Adipocyte (in vitro differentiated cells): ENCODE data around the gene RBP4.

ENCODE experiments used
- DNase-seq: peaks from one replicate; pipeline ENCODE4 v3.0.0-alpha.2; 2015; ENCODE audit warnings: low read depth
- H3K27me3 ChIP-seq: replicated peaks from 2 replicates; pipeline ENCODE4 v1.7.0; 2013; ENCODE audit warnings: mild to moderate bottlenecking, low read length, moderate library complexity; ENCODE audit not compliant: control insufficient read depth, insufficient read depth
- H3K36me3 ChIP-seq: 2 replicates; pipeline ENCODE4 v1.7.0; 2013; ENCODE audit warnings: low read length, mild to moderate bottlenecking, moderate library complexity; ENCODE audit not compliant: control insufficient read depth, insufficient read depth, severe bottlenecking
- H3K4me1 ChIP-seq: 2 replicates; pipeline ENCODE4 v1.7.0; 2013; ENCODE audit warnings: mild to moderate bottlenecking, low read length, moderate library complexity; ENCODE audit not compliant: control insufficient read depth, insufficient read depth
- H3K4me3 ChIP-seq: 2 replicates; pipeline ENCODE4 v1.7.0; 2013; ENCODE audit warnings: mild to moderate bottlenecking, low read length, moderate library complexity
- H3K9ac ChIP-seq: 2 replicates; pipeline ENCODE4 v1.7.0; 2013; ENCODE audit warnings: mild to moderate bottlenecking, low read length, moderate library complexity
- H3K9me3 ChIP-seq: 2 replicates; pipeline ENCODE4 v1.7.0; 2013; ENCODE audit warnings: mild to moderate bottlenecking, low read length, moderate library complexity; ENCODE audit not compliant: control insufficient read depth

RBP4 gene

DNA sequence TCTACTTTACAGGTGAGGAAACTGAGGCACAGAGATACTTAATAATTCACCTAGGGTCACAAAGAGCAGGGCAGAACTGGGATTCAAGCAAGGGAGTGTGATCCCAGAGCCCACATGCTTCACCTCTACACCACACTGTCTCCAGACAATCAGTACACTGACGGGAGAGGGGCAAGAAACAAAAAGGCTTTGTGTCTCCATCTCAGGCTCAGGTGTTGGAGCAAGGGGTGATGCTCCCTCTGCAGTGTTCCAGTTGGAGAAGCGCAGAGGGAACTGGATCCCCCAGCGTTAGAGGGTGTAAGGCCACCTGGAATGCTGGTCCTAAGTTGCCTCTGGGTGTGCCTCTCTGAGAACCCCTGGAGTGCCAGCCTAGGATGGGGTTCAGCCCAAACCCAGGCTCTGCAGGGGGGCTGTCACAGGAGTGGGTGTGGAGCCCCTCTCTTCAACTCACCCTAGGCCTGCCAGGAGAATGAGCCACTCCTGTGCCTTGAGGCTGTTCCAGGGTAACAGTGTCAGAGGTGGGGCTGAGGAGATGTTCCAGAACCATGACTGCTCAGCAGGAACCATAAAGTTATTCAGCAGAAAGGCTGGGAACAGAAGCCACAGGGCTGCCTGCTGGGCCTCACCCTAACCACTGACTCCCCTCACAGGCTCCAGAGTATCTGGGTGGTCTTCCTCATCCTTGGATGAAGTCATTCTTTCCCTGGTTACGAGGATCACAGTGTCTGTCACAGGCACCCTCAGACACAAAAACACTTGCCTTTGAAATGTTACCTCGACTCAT is 5.5 kb downstream of the RBP4 start:
- H3K27me3 ChIP-seq, result no peaks in the 10 kb centered on the region
- H3K9me3 ChIP-seq, result no peaks in the 10 kb centered on the region
- no peak overlapping the region for H3K9ac ChIP-seq
- DNase-seq, result no peak
- H3K36me3 ChIP-seq, result peaks cover 34% of the 10 kb centered on the region
- peaks cover 19% of the 10 kb centered on the region for H3K4me1 ChIP-seq
- no peak overlapping the region for H3K4me3 ChIP-seq

DNA sequence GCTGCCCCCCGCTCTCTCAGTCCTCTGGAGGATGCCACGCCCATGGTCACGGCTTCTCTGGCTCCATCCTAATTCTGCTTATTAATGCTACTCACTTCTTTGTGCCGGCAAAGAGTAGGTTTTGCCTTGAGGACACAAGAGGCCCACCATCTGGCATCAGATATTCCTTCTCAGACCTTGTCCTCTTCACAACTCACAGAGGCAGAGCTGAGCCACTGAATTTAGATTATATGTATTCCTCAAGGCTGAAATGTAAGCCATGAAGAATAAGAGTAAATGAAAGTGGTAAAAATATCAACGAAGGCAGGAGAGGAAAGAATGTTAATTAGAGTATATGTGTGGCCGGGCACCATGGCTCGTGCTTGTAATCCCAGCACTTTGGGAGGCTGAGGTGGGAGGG is 6.5 kb downstream of the RBP4 start:
- Histone ChIP-seq H3K4me1 (peaks cover 15% of the 10 kb centered on the region), H3K36me3 (peaks cover 34% of the 10 kb centered on the region), H3K9ac (no peak overlapping the region), H3K27me3 (no peaks in the 10 kb centered on the region), H3K9me3 (no peaks in the 10 kb centered on the region), H3K4me3 (no peak overlapping the region)
- no peak for DNase-seq

DNA sequence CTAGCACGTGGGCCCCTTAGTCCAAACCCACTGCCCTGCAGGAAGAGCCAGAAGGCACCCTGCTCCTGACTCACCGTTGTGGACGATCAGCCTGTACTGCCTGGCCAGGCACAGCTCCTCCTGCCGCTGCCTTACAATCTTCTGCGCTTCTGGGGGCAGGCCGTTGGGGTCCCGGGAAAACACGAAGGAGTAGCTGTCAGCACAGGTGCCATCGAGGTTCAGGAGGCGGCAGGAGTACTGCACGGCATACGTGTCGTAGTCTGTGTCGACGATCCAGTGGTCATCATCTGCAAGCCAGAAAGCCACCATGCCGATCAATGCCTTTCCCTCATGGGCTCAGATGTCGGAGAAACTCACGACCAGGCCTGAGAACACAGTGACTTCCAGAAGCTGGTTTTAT is 7.3 kb downstream of the RBP4 start:
- no peak for DNase-seq
- Histone ChIP-seq H3K9me3 (no peaks in the 10 kb centered on the region), H3K4me1 (peaks cover 15% of the 10 kb centered on the region), H3K4me3 (no peak overlapping the region), H3K27me3 (no peaks in the 10 kb centered on the region), H3K9ac (no peak overlapping the region), H3K36me3 (peaks cover 34% of the 10 kb centered on the region)

DNA sequence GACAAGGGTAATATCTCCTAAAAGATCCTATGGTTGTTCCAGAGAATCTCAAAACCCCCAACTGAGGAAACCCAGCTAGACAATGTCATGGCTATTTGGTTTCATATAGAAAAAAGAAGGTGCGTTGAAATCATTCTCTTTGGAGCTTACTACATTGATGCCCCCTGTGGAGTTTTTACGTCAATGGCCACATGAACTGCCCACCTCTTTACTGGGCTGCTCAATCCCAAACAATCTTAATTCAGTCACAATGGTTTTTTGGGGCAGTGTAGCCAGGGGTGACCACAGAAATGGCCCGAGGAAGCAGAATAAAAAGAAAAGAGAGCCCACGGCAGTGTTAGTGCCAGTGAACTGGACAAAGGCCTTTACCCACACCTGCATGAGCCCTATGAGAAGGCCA is 7.8 kb downstream of the RBP4 start:
- peaks cover 10% of the 10 kb centered on the region for H3K4me1 ChIP-seq
- H3K27me3 ChIP-seq, result no peaks in the 10 kb centered on the region
- no peak overlapping the region for H3K9ac ChIP-seq
- DNase-seq, result no peak
- no peak overlapping the region for H3K4me3 ChIP-seq
- peaks cover 34% of the 10 kb centered on the region for H3K36me3 ChIP-seq
- no peaks in the 10 kb centered on the region for H3K9me3 ChIP-seq

DNA sequence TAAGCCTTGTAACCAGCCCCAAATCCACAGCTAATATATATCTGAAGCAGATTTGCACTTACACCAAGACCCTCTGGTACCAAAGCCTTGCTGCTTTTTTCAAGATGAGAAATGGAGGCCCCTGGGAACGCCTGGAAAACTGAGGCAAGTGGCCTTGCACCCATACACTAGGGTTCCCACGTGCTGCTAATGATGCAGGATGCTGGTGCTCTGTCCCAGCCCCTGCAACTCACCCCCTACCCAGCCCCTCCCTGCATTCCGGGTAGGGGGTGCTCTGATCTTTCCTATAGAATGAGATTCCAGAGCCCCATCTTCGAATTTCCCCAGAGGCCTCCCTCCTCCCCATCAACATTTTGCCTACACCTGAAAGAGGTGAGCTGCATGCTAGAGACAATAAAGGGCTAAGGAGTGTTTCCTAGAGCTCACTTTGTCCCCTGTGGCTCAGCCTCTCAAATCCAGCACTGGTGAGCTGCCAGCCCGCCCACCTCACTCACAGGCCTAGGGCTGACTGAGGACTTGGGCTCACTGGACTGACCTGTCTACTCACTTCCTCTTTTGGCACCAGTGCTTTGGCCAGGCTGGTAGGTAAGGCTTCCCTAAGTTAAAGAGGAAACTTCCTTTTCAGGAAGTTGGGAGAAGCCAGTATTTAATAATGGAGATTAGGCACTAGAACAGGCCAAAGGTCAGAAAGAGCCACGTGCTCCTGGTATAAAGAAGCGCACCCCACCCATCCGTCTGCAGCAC is 9.8 kb downstream of the RBP4 start:
- H3K4me3 ChIP-seq, result no peak overlapping the region
- no peaks in the 10 kb centered on the region for H3K27me3 ChIP-seq
- H3K9ac ChIP-seq, result no peak overlapping the region
- H3K36me3 ChIP-seq, result peaks cover 26% of the 10 kb centered on the region
- H3K4me1 ChIP-seq, result peaks cover 10% of the 10 kb centered on the region
- DNase-seq, result no peak
- no peaks in the 10 kb centered on the region for H3K9me3 ChIP-seq

DNA sequence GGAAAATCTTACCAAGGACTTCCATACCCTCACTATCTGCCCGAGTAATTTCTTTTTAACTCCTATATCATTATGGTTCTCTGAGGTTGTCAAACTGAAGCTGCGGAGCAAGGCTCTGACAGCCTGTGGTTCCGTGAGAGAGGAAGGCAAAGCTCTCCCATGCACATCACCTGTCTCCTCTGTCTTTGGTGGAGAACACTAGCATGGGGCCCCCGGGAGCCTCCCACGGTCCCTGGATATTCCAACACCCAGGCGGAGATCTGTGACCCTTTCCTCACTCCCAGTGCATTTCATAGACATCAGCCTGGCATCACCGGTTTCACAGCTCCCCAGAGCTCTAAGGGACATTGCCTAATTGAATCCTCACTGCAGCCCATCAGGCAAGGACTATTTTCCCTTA is 10.4 kb downstream of the RBP4 start:
- peaks cover 10% of the 10 kb centered on the region for H3K4me1 ChIP-seq
- DNase-seq, result no peak
- no peaks in the 10 kb centered on the region for H3K9me3 ChIP-seq
- no peaks in the 10 kb centered on the region for H3K27me3 ChIP-seq
- H3K36me3 ChIP-seq, result peaks cover 22% of the 10 kb centered on the region
- H3K9ac ChIP-seq, result no peak overlapping the region
- H3K4me3 ChIP-seq, result no peak overlapping the region

DNA sequence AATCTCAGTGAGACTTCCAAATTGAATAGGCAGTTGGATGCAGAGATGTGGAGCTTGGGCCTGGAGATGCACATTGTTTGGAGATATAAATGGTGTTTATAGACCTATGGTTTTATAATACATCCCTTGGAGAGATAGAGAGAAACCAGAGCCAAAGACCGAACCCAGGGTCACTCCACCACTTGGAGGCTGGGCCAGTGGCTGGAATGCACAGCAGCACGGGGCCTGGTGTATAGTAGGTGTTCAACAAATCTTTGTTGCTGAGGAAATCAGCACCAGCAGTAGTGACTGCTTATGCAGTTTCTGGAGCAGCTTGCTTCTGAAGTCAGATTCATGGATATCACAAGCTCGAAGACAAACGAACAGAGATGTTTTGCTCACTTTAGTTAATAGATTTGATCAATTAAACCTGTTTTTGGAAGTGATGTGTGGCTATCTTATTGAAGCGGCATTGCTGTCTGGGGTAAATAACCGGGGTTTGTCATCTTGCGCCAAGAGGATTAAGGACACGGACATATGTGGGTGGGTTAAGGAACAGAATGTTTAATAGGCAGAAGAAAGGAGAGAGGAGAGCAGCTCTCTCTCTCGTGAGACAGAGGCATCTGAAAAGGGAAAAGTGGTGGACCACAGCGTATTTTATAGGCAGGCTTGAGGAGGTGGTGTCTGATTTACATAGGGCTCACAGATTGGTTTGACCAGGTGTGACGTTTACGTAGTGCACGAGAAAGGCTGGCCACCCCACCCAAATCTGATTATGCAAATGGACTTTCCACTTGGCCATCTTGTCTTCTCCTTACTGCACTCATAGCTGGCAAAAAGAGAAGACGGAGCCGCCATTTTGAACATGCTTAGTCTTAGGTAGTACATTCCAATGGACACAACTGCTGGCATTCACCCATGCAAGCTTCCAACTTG is 11.1 kb downstream of the RBP4 start:
- Histone ChIP-seq H3K9me3 (no peaks in the 10 kb centered on the region), H3K27me3 (peaks cover 3% of the 10 kb centered on the region), H3K9ac (no peak overlapping the region), H3K4me1 (peaks cover 10% of the 10 kb centered on the region), H3K36me3 (peaks cover 16% of the 10 kb centered on the region), H3K4me3 (no peak overlapping the region)
- DNase-seq, result no peak

DNA sequence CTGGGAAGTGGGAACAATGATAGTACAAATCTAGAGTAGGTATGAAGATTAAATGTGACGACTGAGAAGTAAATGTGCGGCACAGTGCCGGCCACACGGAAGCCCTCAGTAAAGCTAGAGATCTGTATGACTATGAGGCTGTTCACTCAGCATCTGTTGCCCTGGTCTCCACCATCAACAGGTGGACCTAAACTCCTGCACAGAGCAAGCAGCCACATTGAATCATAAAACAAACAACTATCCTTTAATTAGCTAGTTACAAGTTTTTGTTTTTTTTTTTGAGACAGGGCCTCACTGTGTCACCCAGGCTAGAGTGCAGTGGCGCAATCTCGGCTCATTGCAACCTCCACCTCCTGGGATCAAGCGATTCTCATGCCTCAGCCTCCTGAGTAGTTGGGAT is 16.6 kb downstream of the RBP4 start:
- no peak for DNase-seq
- Histone ChIP-seq H3K9me3 (peaks cover 12% of the 10 kb centered on the region), H3K4me3 (no peak overlapping the region), H3K4me1 (no peaks in the 10 kb centered on the region), H3K9ac (no peak overlapping the region), H3K27me3 (peaks cover 26% of the 10 kb centered on the region), H3K36me3 (no peaks in the 10 kb centered on the region)

DNA sequence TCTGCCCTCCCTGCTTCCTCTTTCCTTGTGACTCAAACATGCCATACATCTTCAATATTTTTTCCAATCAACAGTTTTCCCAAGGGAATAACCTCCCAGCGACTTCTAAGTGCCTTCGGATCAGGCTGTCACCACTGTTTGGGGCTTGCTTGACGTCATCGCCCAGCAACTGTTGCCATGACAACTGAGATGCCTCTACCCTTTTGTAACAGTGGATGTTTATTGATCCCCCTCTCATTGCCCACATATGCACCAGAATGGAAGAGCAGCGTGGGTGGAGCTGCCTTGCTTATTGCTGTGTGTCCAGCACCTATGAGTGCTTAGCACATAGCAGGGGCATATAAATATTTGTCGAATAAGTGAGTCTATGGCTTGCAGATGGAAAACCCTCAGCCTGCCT is 20.2 kb downstream of the RBP4 start:
- peaks cover 16% of the 10 kb centered on the region for H3K9me3 ChIP-seq
- H3K27me3 ChIP-seq, result peaks cover 43% of the 10 kb centered on the region
- no peak overlapping the region for H3K4me3 ChIP-seq
- DNase-seq, result no peak
- H3K36me3 ChIP-seq, result no peaks in the 10 kb centered on the region
- no peak overlapping the region for H3K9ac ChIP-seq
- H3K4me1 ChIP-seq, result no peaks in the 10 kb centered on the region

DNA sequence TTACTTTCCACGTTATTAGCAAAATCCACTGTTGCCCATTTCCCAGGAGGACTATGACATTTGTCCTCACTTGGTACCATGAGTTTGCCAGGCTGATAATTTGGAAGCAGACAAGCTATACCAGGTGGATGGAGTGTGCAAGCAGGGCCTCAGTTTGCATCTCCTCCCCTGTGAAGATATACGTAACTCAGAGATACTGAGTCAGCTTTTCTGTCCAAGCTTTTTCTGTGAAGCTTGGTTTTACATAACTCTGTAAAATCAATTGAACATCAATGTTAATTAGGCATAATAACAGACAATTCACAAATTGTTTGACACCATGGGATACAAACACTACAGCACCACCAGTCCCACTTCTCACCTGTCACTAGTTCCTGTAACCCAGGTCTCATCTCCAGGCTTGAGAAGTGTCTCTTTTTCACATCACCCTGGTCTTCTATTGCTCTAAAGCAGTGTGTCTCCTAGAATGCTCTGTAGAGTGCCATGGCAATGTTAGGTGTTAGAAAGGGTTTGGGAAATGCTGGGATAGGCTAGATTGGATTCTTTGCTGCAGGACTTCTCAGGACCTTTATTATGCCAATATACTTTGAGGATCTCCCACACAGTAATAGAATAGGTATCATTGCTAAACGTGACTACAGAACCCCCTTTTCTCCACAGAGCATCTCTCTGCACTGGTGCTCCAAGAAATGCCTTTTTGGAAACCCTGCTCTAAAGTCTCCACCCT is 20.9 kb downstream of the RBP4 start:
- H3K36me3 ChIP-seq, result no peaks in the 10 kb centered on the region
- no peak overlapping the region for H3K4me3 ChIP-seq
- no peaks in the 10 kb centered on the region for H3K4me1 ChIP-seq
- DNase-seq, result no peak
- H3K9me3 ChIP-seq, result peaks cover 16% of the 10 kb centered on the region
- peaks cover 48% of the 10 kb centered on the region for H3K27me3 ChIP-seq
- no peak overlapping the region for H3K9ac ChIP-seq
